HG03066 (cell line): ENCODE results near the gene DOCK1.

Experiments
- ATAC-seq: cut with Tn5 transposase; IDR thresholded peaks from one replicate; pipeline ENCODE4 v1.9.1; 2021; ENCODE audit warnings: low read depth; ENCODE audit not compliant: unreplicated experiment

Gene DOCK1

GRCh38 chr10:127250031-127250430 lies 344.8 kb downstream of the DOCK1 start:
- ATAC-seq, result no peak

GRCh38 chr10:127252818-127253217 lies 347.6 kb downstream of the DOCK1 start:
- no peak for ATAC-seq

GRCh38 chr10:127254276-127254675 lies 349.0 kb downstream of the DOCK1 start:
- ATAC-seq, result no peak

GRCh38 chr10:127257395-127257794 lies 352.2 kb downstream of the DOCK1 start:
- ATAC-seq, result no peak

GRCh38 chr10:127259347-127259746 lies 354.1 kb downstream of the DOCK1 start:
- ATAC-seq, result no peak

- ATAC-seq, result no peak
These were observed 357.4 kb downstream of the DOCK1 start for GRCh38 chr10:127262606-127263005.

GRCh38 chr10:127265288-127265687 lies 360.1 kb downstream of the DOCK1 start:
- no peak for ATAC-seq

GRCh38 chr10:127266431-127266830 lies 361.2 kb downstream of the DOCK1 start:
- ATAC-seq, result no peak

GRCh38 chr10:127267442-127267841 lies 362.2 kb downstream of the DOCK1 start:
- no peak for ATAC-seq

GRCh38 chr10:127272076-127272475 lies 366.8 kb downstream of the DOCK1 start:
- no peak for ATAC-seq

GRCh38 chr10:127275272-127275671 lies 370.0 kb downstream of the DOCK1 start:
- no peak for ATAC-seq

GRCh38 chr10:127275793-127276450 lies 370.7 kb downstream of the DOCK1 start:
- ATAC-seq, result no peak

GRCh38 chr10:127276794-127277462 lies 371.7 kb downstream of the DOCK1 start:
- ATAC-seq, result no peak

- no peak for ATAC-seq
These were observed 372.8 kb downstream of the DOCK1 start for GRCh38 chr10:127278001-127278400.

GRCh38 chr10:127279334-127279774 lies 374.1 kb downstream of the DOCK1 start:
- no peak for ATAC-seq

- no peak for ATAC-seq
These were observed 375.2 kb downstream of the DOCK1 start for GRCh38 chr10:127280446-127280845.

- no peak for ATAC-seq
These were observed 377.8 kb downstream of the DOCK1 start for GRCh38 chr10:127283017-127283416.

GRCh38 chr10:127283576-127283975 lies 378.3 kb downstream of the DOCK1 start:
- ATAC-seq, result no peak

- ATAC-seq, result no peak
These were observed 385.6 kb downstream of the DOCK1 start for GRCh38 chr10:127290850-127291249.

GRCh38 chr10:127291329-127291728 lies 386.1 kb downstream of the DOCK1 start:
- ATAC-seq, result no peak

- no peak for ATAC-seq
These were observed 387.7 kb downstream of the DOCK1 start for GRCh38 chr10:127292888-127293287.

GRCh38 chr10:127293640-127294039 lies 388.4 kb downstream of the DOCK1 start:
- ATAC-seq, result no peak
